ENCODE measurements around the gene MRM2. TPM values are rescaled to one million over a fixed set of nuclear protein-coding genes. Genes with fewer than 3 reads are reported as not detected.

Gene MRM2
- total and polyA plus RNA-seq, 10 of the 15 experiments (the other 5 are each of a cell fraction or from before 2014, with no cell fraction given), result 43.2 to 128 (median 71.4) TPM

GRCh38 chr7:2237109-2237602 is 4.8 kb downstream of the MRM2 start (continued):
- 0 out of 2 replicates have a peak, but pooled peaks have one; percentile 39 for TF ChIP-seq YY1 (IDR thresholded peaks at IDR 0.05; ENCODE audit: low read depth, low read length)
- TF ChIP-seq EGR1 (IDR thresholded peaks at IDR 0.05; ENCODE audit: borderline replicate concordance in 1 of 2, low read depth in 2 of 2, low read length in 2 of 2), result peak in 1 of 2 experiments; percentile 78; a peak in 2 of 3 replicates
- 0 out of 2 replicates have a peak, but pooled peaks have one; percentile 60 for TF ChIP-seq SMARCA5 (IDR thresholded peaks at IDR 0.05)
- TF ChIP-seq SKIL (IDR thresholded peaks at IDR 0.05; ENCODE audit: low read depth, poor library complexity, severe bottlenecking), result peak; percentile 91
- TF ChIP-seq USF2 (IDR thresholded peaks at IDR 0.05; ENCODE audit: borderline replicate concordance, low read depth, low read length), result no peak
- no peak for TF ChIP-seq WRNIP1 (IDR thresholded peaks at IDR 0.05; ENCODE audit: borderline replicate concordance, low read depth, low read length)
- peak; percentile 91; the same call in 1 of the 2 replicates for TF ChIP-seq ZBED1 (IDR thresholded peaks at IDR 0.05; ENCODE audit: borderline replicate concordance)
- no peak for TF ChIP-seq ZBTB11 (CRISPR knock-in tag; IDR thresholded peaks at IDR 0.05)
- TF ChIP-seq JUND (IDR thresholded peaks at IDR 0.05; ENCODE audit: low read depth, low read length), result no peak; the same call in 1 of the 2 replicates
- no peak for TF ChIP-seq SREBF2 (IDR thresholded peaks at IDR 0.05; ENCODE audit: low read length)
- peak; percentile 27 for TF ChIP-seq RELA (IDR thresholded peaks at IDR 0.05; ENCODE audit: borderline replicate concordance, partially characterized antibody)
- TF ChIP-seq ZNF622 (IDR thresholded peaks at IDR 0.05), result no peak
- TF ChIP-seq BCL3 (IDR thresholded peaks at IDR 0.05; ENCODE audit: borderline replicate concordance, insufficient read depth, low read depth, low read length, poor library complexity, severe bottlenecking), result peak; percentile 55
- TF ChIP-seq BCLAF1 (IDR thresholded peaks at IDR 0.05), result no peak
- TF ChIP-seq BRCA1 (IDR thresholded peaks at IDR 0.05; ENCODE audit: low read depth, low read length), result no peak
- peak; percentile 88 for TF ChIP-seq FOXM1 (IDR thresholded peaks at IDR 0.05; ENCODE audit: low read depth, low read length)
- peak; percentile 83; the same call in 1 of the 2 replicates for TF ChIP-seq CHD1 (IDR thresholded peaks at IDR 0.05; ENCODE audit: low read depth, low read length)
- TF ChIP-seq SIN3A (IDR thresholded peaks at IDR 0.05; ENCODE audit: low read depth, low read length), result no peak
- peak; percentile 48; the same call in 1 of the 2 replicates for TF ChIP-seq POLR2AphosphoS5 (IDR thresholded peaks at IDR 0.05; ENCODE audit: low read length)
- TF ChIP-seq CBX3 (IDR thresholded peaks at IDR 0.05; ENCODE audit: borderline replicate concordance, low read depth), result no peak
